GM12864 (cell line): ENCODE measurements around the gene ANKRD63.

Experiments used
- DNase-seq: peaks from one replicate; pipeline ENCODE4 v3.0.0-alpha.2; 2011; ENCODE audit warnings: low read depth
- H3K4me3 ChIP-seq: 2 replicates; pipeline ENCODE4 v1.5.1; 2011; ENCODE audit warnings: mild to moderate bottlenecking, low read depth, low read length, control low read depth
- TF ChIP-seq, protein P1 (sequence below): IDR thresholded peaks from 2 replicates; pipeline ENCODE4 v1.5.1; 2011; ENCODE audit warnings: low read depth, mild to moderate bottlenecking, moderate library complexity, low read length, control low read depth, inconsistent platforms; ENCODE audit errors: missing control alignments

Gene ANKRD63

DNA sequence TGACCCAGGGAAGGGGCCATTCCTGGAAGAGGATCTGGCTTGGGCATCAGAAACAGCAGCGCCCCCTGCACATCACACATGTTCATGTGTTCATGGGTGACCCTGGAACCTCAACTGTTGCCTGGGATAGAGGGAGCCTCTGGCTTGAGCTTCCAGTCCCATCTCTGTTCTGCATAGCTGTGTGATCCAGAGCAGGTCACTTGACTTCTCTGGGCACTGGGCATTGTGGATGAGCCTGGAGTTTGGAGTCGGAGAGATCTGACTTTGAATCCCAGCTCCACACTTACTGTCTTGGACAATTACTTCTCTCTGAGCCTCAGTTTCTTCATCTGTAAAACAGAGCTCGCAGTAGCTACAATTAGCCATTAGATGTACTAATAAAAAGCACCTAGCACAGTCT is 28.4 kb downstream of the ANKRD63 start:
- no peak for DNase-seq
- TF ChIP-seq, protein P1, sequence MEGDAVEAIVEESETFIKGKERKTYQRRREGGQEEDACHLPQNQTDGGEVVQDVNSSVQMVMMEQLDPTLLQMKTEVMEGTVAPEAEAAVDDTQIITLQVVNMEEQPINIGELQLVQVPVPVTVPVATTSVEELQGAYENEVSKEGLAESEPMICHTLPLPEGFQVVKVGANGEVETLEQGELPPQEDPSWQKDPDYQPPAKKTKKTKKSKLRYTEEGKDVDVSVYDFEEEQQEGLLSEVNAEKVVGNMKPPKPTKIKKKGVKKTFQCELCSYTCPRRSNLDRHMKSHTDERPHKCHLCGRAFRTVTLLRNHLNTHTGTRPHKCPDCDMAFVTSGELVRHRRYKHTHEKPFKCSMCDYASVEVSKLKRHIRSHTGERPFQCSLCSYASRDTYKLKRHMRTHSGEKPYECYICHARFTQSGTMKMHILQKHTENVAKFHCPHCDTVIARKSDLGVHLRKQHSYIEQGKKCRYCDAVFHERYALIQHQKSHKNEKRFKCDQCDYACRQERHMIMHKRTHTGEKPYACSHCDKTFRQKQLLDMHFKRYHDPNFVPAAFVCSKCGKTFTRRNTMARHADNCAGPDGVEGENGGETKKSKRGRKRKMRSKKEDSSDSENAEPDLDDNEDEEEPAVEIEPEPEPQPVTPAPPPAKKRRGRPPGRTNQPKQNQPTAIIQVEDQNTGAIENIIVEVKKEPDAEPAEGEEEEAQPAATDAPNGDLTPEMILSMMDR = no peak
- no peak overlapping the region for H3K4me3 ChIP-seq

DNA sequence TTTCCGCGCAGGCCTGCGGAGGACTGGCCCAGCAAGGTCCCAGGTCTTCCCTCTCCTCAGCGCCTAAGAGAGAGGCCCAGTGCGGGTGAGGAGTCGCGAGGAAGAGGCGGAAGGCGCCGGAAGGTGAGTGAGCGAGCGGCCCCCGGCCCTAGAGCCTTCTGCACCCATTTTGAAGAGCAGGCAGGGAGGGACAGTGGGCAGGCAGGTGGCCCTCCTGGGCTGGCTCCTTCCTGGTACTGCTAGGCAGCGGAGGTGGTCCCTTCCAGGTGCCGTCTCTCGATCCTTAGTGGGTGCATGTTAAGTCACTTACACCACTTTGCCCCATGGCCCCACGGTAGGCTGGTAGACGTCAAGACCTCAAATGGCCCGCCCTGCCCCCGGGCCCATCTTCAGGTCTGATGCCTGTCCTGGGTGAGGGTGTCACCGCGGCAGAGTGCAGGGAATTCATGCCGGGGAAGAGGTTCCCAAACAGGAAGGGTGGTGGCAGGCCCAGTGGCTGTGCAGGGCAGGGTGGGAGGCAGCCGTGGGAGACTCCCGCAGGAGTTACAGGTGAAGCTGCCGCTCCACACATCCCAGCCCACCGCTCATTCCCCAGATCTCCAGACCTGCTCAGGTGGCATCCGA is 29.6 kb downstream of the ANKRD63 start:
- TF ChIP-seq, protein P1 = no peak
- no peak for DNase-seq
- H3K4me3 ChIP-seq = peak overlapping the region; percentile 55

DNA sequence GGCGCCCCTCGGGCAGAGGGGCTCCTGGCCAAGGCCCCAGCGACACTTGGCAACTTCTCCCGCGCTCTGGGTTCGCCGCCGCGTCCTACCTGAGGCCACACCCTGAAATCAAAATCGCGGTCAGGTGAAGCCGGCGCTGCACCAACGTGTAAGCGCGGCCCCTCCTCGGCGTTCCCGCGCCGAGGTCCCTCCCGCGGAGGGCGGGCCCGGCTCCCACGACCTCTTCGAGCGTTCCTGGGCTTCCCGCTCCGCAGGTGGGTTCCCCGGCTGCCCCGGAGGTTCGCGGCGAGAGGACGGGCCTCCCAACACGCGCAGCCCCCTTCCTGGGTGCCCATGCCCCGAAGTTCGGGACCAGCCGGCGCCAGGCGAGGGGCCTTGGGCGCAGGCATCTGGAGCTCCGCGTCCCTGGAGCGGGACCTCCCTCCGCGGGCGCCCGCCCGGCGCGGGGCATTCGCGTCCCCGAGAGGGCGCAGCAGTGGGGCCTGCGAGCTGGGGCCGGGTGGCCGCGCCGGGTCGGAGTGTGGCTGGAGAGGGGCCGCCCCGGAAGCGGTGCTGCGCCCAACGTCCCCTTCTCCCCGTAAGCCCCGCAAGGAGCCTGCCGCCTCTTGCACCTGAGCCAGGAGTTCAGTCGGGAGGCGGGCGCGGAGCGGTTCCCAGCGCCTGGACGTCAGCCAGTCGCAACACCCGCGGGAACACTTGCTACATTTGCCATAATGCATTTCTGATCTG is 30.3 kb downstream of the ANKRD63 start:
- DNase-seq = no peak
- H3K4me3 ChIP-seq = peak overlapping the region; percentile 55

DNA sequence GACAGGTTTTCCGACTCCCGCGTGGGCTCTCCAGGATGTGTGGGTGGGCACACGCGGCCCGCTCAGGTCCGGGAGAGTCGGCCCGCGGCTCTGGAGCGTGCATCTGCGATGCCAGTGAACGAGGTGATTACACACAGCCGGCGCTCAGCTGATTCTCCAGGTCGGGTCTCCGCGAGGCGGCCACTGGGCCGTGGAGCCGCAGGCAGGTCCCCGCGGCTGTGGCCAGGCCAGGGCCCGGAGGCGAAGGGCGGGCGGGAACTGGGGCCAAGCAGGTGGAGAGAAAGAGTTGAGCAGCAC is 30.8 kb downstream of the ANKRD63 start:
- TF ChIP-seq, protein P1 = no peak
- no peak overlapping the region for H3K4me3 ChIP-seq
- no peak for DNase-seq

More for the DNA sequence above, 30.3 kb downstream of the ANKRD63 start:
- TF ChIP-seq, protein P1 = peak; percentile 17

DNA sequence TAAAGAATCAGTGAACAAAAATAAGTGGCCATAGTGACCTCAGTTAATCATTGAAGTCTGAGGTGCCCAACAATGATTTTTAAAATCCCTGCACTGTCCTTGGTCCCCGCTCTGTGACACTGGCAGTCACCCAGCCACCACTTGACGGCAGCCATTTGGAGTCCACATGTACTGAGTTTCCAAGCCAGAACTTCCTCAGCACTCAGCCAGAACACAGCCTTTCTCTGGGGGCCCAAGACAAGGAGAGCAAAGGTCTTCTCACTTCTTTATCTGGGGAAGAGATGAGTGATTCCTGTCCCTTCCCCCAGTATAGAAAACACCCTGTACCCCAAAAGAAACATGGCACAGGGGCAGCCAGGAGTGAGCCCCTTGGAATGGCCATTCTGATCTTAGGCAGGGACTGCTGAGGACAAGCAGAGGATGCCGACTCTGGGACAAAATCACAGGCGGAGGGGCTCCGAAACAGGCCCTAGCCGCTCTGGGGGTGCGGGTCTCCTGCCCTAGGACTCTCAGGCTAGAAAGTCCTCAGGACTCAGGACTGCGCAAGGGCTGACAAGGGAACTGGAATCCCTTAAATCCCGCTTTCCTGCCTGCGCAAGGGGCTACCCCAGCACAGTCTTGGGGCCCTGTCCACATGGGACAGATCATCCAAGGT is 31.3 kb downstream of the ANKRD63 start:
- TF ChIP-seq, protein P1 = no peak
- H3K4me3 ChIP-seq = no peak overlapping the region
- no peak for DNase-seq

DNA sequence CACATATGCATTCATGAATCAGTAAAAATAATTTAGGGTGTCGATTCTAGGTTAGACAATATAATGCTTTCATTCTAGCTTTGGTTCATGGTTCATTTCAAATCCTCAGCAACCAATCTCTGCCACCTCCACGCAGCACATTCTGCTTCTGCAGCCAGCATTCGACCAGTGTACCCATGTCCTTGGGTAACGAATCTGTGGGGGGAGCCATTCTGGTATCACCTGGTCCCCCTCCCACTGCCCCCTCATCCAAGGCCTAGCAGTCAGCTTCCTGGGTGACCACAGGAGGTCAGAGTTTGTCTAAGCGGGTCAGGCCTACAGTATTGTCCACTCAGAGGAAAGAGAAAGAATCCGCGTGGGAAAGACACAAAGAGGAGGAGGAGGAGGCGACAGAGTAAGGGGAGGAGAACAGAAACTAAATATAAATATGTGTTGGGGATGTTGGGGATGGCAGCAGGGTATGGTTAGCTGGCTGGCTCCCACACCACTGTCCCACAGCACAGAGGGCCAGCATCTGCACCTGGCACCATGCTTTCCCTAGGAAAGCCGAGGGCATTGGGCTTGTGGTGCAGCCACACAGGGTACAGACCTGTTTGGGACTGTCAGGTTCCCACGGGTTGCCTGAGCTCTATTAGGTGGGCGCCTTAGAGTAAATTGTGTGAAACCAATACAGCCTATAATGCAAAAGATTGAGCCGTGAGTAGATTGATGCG is 31.9 kb downstream of the ANKRD63 start:
- H3K4me3 ChIP-seq = no peak overlapping the region
- DNase-seq = no peak
- TF ChIP-seq, protein P1 = no peak
